OCI-M2 (cell line): Measurements from ENCODE around the gene EPHB2.
"Not testable (repeated sequence)": the region's sequence is repeated elsewhere in the genome, so short reads cannot be mapped to it uniquely, and the experiment has no call there.

Experiments used
- DNase-seq: peaks from one replicate; lab custom pipeline; 2025; ENCODE audit not compliant: unreplicated experiment; lab: John Stamatoyannopoulos, UW

The EPHB2 gene

GRCh38 chr1:22689505-22689904 is 21.1 kb upstream of the EPHB2 start:
- no peak for DNase-seq

GRCh38 chr1:22691031-22691753 is 19.4 kb upstream of the EPHB2 start:
- no peak for DNase-seq

- no peak for DNase-seq
These were observed 16.5 kb upstream of the EPHB2 start for GRCh38 chr1:22694172-22694571.

GRCh38 chr1:22696610-22697009 is 14.0 kb upstream of the EPHB2 start:
- no peak for DNase-seq

- DNase-seq, result no peak
These were observed 12.7 kb upstream of the EPHB2 start for GRCh38 chr1:22697980-22698379.

GRCh38 chr1:22699681-22700520 is 10.7 kb upstream of the EPHB2 start:
- no peak for DNase-seq

GRCh38 chr1:22702296-22703085 is 8.1 kb upstream of the EPHB2 start:
- no peak for DNase-seq

- no peak for DNase-seq
These were observed 6.1 kb upstream of the EPHB2 start for GRCh38 chr1:22704440-22705067.

- DNase-seq, result no peak
These were observed 5.1 kb upstream of the EPHB2 start for GRCh38 chr1:22705586-22705985.

GRCh38 chr1:22706100-22706499 is 4.5 kb upstream of the EPHB2 start:
- DNase-seq, result not testable (repeated sequence)

- DNase-seq, result no peak
These were observed 1.9 kb upstream of the EPHB2 start for GRCh38 chr1:22708777-22709176.

GRCh38 chr1:22709227-22709626 is 1.4 kb upstream of the EPHB2 start:
- DNase-seq, result no peak

- DNase-seq, result no peak
These were observed 543 bp upstream of the EPHB2 start for GRCh38 chr1:22709891-22710700.

GRCh38 chr1:22711071-22711470 is 432 bp downstream of the EPHB2 start:
- DNase-seq, result no peak

- DNase-seq, result no peak
These were observed 1.2 kb downstream of the EPHB2 start for GRCh38 chr1:22711591-22712501.

GRCh38 chr1:22712502-22713271 is 2.0 kb downstream of the EPHB2 start:
- DNase-seq, result no peak

- DNase-seq, result no peak
These were observed 3.8 kb downstream of the EPHB2 start for GRCh38 chr1:22714455-22714854.

- DNase-seq, result no peak
These were observed 6.6 kb downstream of the EPHB2 start for GRCh38 chr1:22717037-22717760.
